H1 (cell line): ENCODE results near the gene SHISAL1. TPM values are rescaled to one million over a fixed set of nuclear protein-coding genes. Genes with fewer than 3 reads are reported as not detected.

Experiments
- CTCF ChIA-PET: fragments of 300-600 bp; sonication (Branson Sonifier 250); formaldehyde crosslinking; loops from one replicate; lab custom pipeline; 2021; ENCODE audit not compliant: partially characterized antibody; lab: Charles Lee
- POLR2A ChIA-PET: fragments of 300-600 bp; sonication (Branson Sonifier 250); formaldehyde crosslinking; loops from one replicate; lab custom pipeline; 2021; ENCODE audit warnings: inconsistent platforms; ENCODE audit not compliant: partially characterized antibody; lab: Charles Lee
- DNase-seq, 2 experiments: peaks; one replicate each; pipeline versions ENCODE4 v3.0.0 to v3.0.0-alpha.2; 2010 to 2022; ENCODE audit warnings: low spot score in 2 of 2, low read depth in 1 of 2, mixed read lengths in 1 of 2
- FAIRE-seq: peaks from 2 replicates; lab custom pipeline; 2011; peaks lifted over from hg19 to GRCh38; lab: Jason Lieb, UNC
- H2AFZ ChIP-seq: 2 replicates; pipeline ENCODE4 v1.8.1; 2012; ENCODE audit warnings: low read length, inconsistent platforms
- H2AK5ac ChIP-seq: 2 replicates; pipeline ENCODE4 v1.6.1; 2013; ENCODE audit warnings: low read depth, low read length
- H2BK120ac ChIP-seq: replicated peaks from 2 replicates; pipeline ENCODE3; 2013; ENCODE audit warnings: low read depth, low read length, inconsistent platforms
- H2BK12ac ChIP-seq: 2 replicates; pipeline ENCODE4 v1.6.1; 2013; ENCODE audit warnings: low read depth, low read length
- H2BK15ac ChIP-seq: 2 replicates; pipeline ENCODE4 v1.6.1; 2013; ENCODE audit warnings: low read length
- H2BK20ac ChIP-seq: 2 replicates; pipeline ENCODE4 v1.6.1; 2013; ENCODE audit warnings: low read length
- H2BK5ac ChIP-seq: 2 replicates; pipeline ENCODE4 v1.6.1; 2013; ENCODE audit warnings: low read depth, low read length
- H3K14ac ChIP-seq: 2 replicates; pipeline ENCODE4 v1.6.1; 2013; ENCODE audit warnings: inconsistent platforms; ENCODE audit not compliant: insufficient read length
- H3K18ac ChIP-seq: 2 replicates; pipeline ENCODE4 v1.6.1; 2013; ENCODE audit warnings: low read length; ENCODE audit errors: extremely low read depth
- H3K23ac ChIP-seq: 2 replicates; pipeline ENCODE4 v1.6.1; 2013; ENCODE audit warnings: inconsistent platforms; ENCODE audit not compliant: insufficient read length
- H3K23me2 ChIP-seq: 2 replicates; pipeline ENCODE4 v1.6.1; 2013; ENCODE audit warnings: low read depth, low read length
- H3K27ac ChIP-seq: 2 replicates; pipeline ENCODE4 v1.6.1; 2011; ENCODE audit warnings: low read depth, low read length, inconsistent platforms
- H3K27me3 ChIP-seq, 4 experiments: replicated peaks in 1 of 4; 1 replicate in 1 of 4; 2 replicates in 3 of 4; pipeline versions ENCODE4 v1.6.1 to v1.8.1; 2011 to 2013; ENCODE audit warnings: low read length in 3 of 4, mild to moderate bottlenecking in 3 of 4, inconsistent platforms in 2 of 4, mixed read lengths in 2 of 4, moderate library complexity in 1 of 4; ENCODE audit not compliant: control insufficient read depth in 3 of 4, insufficient read depth in 3 of 4; ENCODE audit errors: extremely low read depth in 1 of 4
- H3K36me3 ChIP-seq, 4 experiments: 2 replicates each; pipeline versions ENCODE4 v1.6.1 to v1.8.1; 2011 to 2013; ENCODE audit warnings: mild to moderate bottlenecking in 4 of 4, low read length in 3 of 4, moderate library complexity in 2 of 4, control low read depth in 1 of 4, inconsistent platforms in 1 of 4; ENCODE audit not compliant: insufficient read depth in 4 of 4, control insufficient read depth in 2 of 4
- H3K4ac ChIP-seq: replicated peaks from 2 replicates; pipeline ENCODE3; 2013; ENCODE audit warnings: low read length, low read depth, mixed read lengths, inconsistent platforms; ENCODE audit not compliant: insufficient read length
- H3K4me1 ChIP-seq, 4 experiments: replicated peaks in 1 of 4; 1 replicate in 1 of 4; 2 replicates in 3 of 4; pipeline versions ENCODE4 v1.6.1 to v1.8.1; 2011 to 2013; ENCODE audit warnings: low read length in 3 of 4, inconsistent platforms in 2 of 4, mixed read lengths in 1 of 4; ENCODE audit not compliant: insufficient read depth in 4 of 4, control insufficient read depth in 3 of 4
- H3K4me2 ChIP-seq, 2 experiments: 2 replicates each; pipeline versions ENCODE4 v1.6.1 to v1.8.1; 2011 to 2013; ENCODE audit warnings: low read depth in 2 of 2, low read length in 2 of 2, control low read depth in 1 of 2, inconsistent platforms in 1 of 2, mild to moderate bottlenecking in 1 of 2; ENCODE audit not compliant: insufficient read depth in 1 of 2
- H3K4me3 ChIP-seq, 4 experiments: fragments of 200-600, 300-600 bp in 1 of 4; sonication (generic), shearing (Covaris generic), sonication (Bioruptor Twin) in 1 of 4; 2 replicates each; pipeline versions ENCODE4 v1.5.1 to v1.8.1; 2011 to 2016; ENCODE audit warnings: low read length in 4 of 4, low read depth in 3 of 4, control low read depth in 2 of 4, inconsistent platforms in 2 of 4, mild to moderate bottlenecking in 2 of 4, mixed read lengths in 1 of 4, moderate library complexity in 1 of 4; ENCODE audit not compliant: insufficient read depth in 2 of 4; ENCODE audit errors: extremely low read depth in 1 of 4
- H3K56ac ChIP-seq: replicated peaks from 2 replicates; pipeline ENCODE3; 2013; ENCODE audit warnings: low read depth, mild to moderate bottlenecking, mixed read lengths, low read length, inconsistent platforms; ENCODE audit not compliant: insufficient read length
- H3K79me1 ChIP-seq: 2 replicates; pipeline ENCODE4 v1.6.1; 2013; ENCODE audit warnings: low read depth, low read length, control low read depth
- H3K79me2 ChIP-seq, 2 experiments: 2 replicates each; pipeline versions ENCODE4 v1.6.1 to v1.8.1; 2012 to 2013; ENCODE audit warnings: low read length in 2 of 2, mild to moderate bottlenecking in 2 of 2, inconsistent platforms in 1 of 2; ENCODE audit not compliant: insufficient read depth in 2 of 2, control insufficient read depth in 1 of 2
- H3K9ac ChIP-seq, 4 experiments: replicated peaks in 1 of 4; 1 replicate in 1 of 4; 2 replicates in 3 of 4; pipeline versions ENCODE4 v1.6.1 to v1.8.1; 2011 to 2013; ENCODE audit warnings: low read depth in 3 of 4, low read length in 3 of 4, control low read depth in 2 of 4, mild to moderate bottlenecking in 2 of 4, moderate library complexity in 2 of 4, inconsistent platforms in 1 of 4; ENCODE audit errors: extremely low read depth in 1 of 4
- H3K9me3 ChIP-seq, 2 experiments: 2 replicates each; pipeline versions ENCODE4 v1.6.1 to v1.8.1; 2012 to 2013; ENCODE audit warnings: mild to moderate bottlenecking in 2 of 2, moderate library complexity in 2 of 2, control low read depth in 1 of 2, inconsistent platforms in 1 of 2, low read depth in 1 of 2, low read length in 1 of 2, mixed read lengths in 1 of 2; ENCODE audit not compliant: insufficient read depth in 2 of 2
- H4K20me1 ChIP-seq, 2 experiments: replicated peaks in 1 of 2; 2 replicates each; pipeline versions ENCODE3 to v1.8.1; 2011 to 2013; ENCODE audit warnings: inconsistent platforms in 2 of 2, low read length in 2 of 2, mild to moderate bottlenecking in 1 of 2; ENCODE audit not compliant: insufficient read depth in 2 of 2, control insufficient read depth in 1 of 2
- H4K5ac ChIP-seq: 2 replicates; pipeline ENCODE4 v1.6.1; 2013; ENCODE audit warnings: low read length, low read depth, mixed read lengths, inconsistent platforms; ENCODE audit not compliant: insufficient read length
- H4K8ac ChIP-seq: 2 replicates; pipeline ENCODE4 v1.8.0; 2013; ENCODE audit warnings: mild to moderate bottlenecking, moderate library complexity, low read length, inconsistent platforms; ENCODE audit not compliant: insufficient read depth; ENCODE audit errors: extremely low read depth
- H4K91ac ChIP-seq: replicated peaks from 2 replicates; pipeline ENCODE3; 2013; ENCODE audit warnings: low read length, mixed read lengths, inconsistent platforms; ENCODE audit not compliant: insufficient read length
- BRCA1 ChIP-seq: IDR thresholded peaks from 2 replicates; pipeline ENCODE4 v1.6.1; 2012; ENCODE audit warnings: low read depth, low read length, improper control_type of control experiment
- CHD1 ChIP-seq: IDR thresholded peaks from 2 replicates; pipeline ENCODE4 v1.6.1; 2012; ENCODE audit warnings: low read depth, low read length, improper control_type of control experiment
- CREB1 ChIP-seq: IDR thresholded peaks from 2 replicates; pipeline ENCODE4 v1.6.1; 2012; ENCODE audit warnings: inconsistent platforms
- FOSL1 ChIP-seq: IDR thresholded peaks from 2 replicates; pipeline ENCODE4 v1.6.1; 2011; ENCODE audit warnings: mild to moderate bottlenecking, low read depth, low read length, moderate library complexity; ENCODE audit not compliant: insufficient read depth
- KDM4A ChIP-seq: IDR thresholded peaks from one replicate; pipeline ENCODE4 v1.7.1; 2012; ENCODE audit warnings: low read depth, mild to moderate bottlenecking, moderate library complexity, low read length, inconsistent platforms; ENCODE audit not compliant: severe bottlenecking
- MAX ChIP-seq: IDR thresholded peaks from 2 replicates; pipeline ENCODE4 v1.6.1; 2012; ENCODE audit warnings: inconsistent platforms
- RAD21 ChIP-seq, 2 experiments: IDR thresholded peaks in 1 of 2; conservative IDR thresholded peaks in 1 of 2; 2 replicates each; pipeline ENCODE4 v1.6.1; 2011; ENCODE audit warnings: low read depth in 2 of 2, low read length in 2 of 2, improper control_type of control experiment in 1 of 2, inconsistent platforms in 1 of 2, mild to moderate bottlenecking in 1 of 2, moderate library complexity in 1 of 2
- RNF2 ChIP-seq: fragments of 200-900, 300-1000 bp; sonication (generic); IDR thresholded peaks from 2 replicates; pipeline ENCODE4 v1.7.1; 2016; ENCODE audit warnings: borderline replicate concordance, low read depth, mild to moderate bottlenecking, antibody characterized with exemption, low read length; ENCODE audit not compliant: poor library complexity, severe bottlenecking; ENCODE audit errors: missing control alignments
- USF2 ChIP-seq: IDR thresholded peaks from 2 replicates; pipeline ENCODE4 v1.6.1; 2011; ENCODE audit warnings: low read length, improper control_type of control experiment
- YY1 ChIP-seq: IDR thresholded peaks from 2 replicates; pipeline ENCODE4 v1.6.1; 2011; ENCODE audit warnings: low read depth, mild to moderate bottlenecking, low read length
- WGBS, 2 experiments: shearing (Covaris generic) in 1 of 2; methylation state at CpG; one replicate each; pipeline versions ENCODE4 v1.1.6 to v1.1.7; 2013 to 2015; ENCODE audit warnings: low lambda C conversion rate in 2 of 2, mixed read lengths in 2 of 2, inconsistent platforms in 1 of 2, low coverage in 1 of 2, missing lambda C conversion rate in 1 of 2; ENCODE audit not compliant: insufficient replicate concordance in 2 of 2, insufficient coverage in 1 of 2, insufficient read length in 1 of 2; ENCODE audit errors: extremely low coverage in 1 of 2, missing lambda C conversion rate in 1 of 2; 5-methylcytosine and 5-hydroxymethylcytosine counted together
- polyA plus RNA-seq, 7 experiments: library from polyadenylated mRNA; depleted of rRNA in 3 of 7; stranded (reverse) in 5 of 7; unstranded in 2 of 7; fragments of >200 nt in 5 of 7; fragments of 200-250 nt in 2 of 7; gene quantifications; 1 replicate in 5 of 7; 2 replicates in 1 of 7; 4 replicates in 1 of 7; pipeline versions ENCODE4 v1.2.1 to v1.2.3, GENCODE V29; 2011 to 2013; ENCODE audit warnings: missing spikeins in 2 of 7, mixed read lengths in 2 of 7
- total RNA-seq: library from RNA; stranded (reverse); fragmentation: NEBNext Ultra II Directional; extraction: Animal tissue kit (Norgen Biotek cat#: 25700); gene quantifications from 2 replicates; pipeline ENCODE4 v1.2.1, GENCODE V29; 2021

Gene SHISAL1
- total and polyA plus RNA-seq, 2 of the 8 experiments (the other 6 are each of a cell fraction or from before 2014, with no cell fraction given) = 3.7 to 5.8 TPM

- DNase-seq (no peak), FAIRE-seq (no peak)
- WGBS, 2 experiments = 85% methylated on average over 12 of the region's 17 CpGs; no CpG with 5 or more reads in 1 of the 2 experiments
- Histone ChIP-seq H3K14ac (no peak overlapping the region), H3K9me3 (no peaks in the 10 kb centered on the region), H2BK12ac (peak overlapping the region; percentile 17; the same call in 1 of the 2 replicates), H2BK5ac (no peak overlapping the region), H2BK15ac (no peak overlapping the region), H4K20me1 (no peaks in the 10 kb centered on the region), H4K5ac (no peak overlapping the region), H3K4me3 (no peak overlapping the region), H3K4me2 (no peak overlapping the region), H2BK120ac (no peak overlapping the region), H4K8ac (no peak overlapping the region), H2AK5ac (no peak overlapping the region), H3K23ac (no peak overlapping the region), H3K9ac (0 out of 7 replicates have a peak overlapping the region, but pooled peaks of 1 of the 4 experiments have one; percentile 10), H3K56ac (no peak overlapping the region), H4K91ac (no peak overlapping the region), H3K23me2 (no peaks in the 10 kb centered on the region), H3K79me2 (no peaks in the 10 kb centered on the region), H3K27ac (no peak overlapping the region), H3K79me1 (no peaks in the 10 kb centered on the region), H2AFZ (no peak overlapping the region), H3K27me3 (no peaks in the 10 kb centered on the region), H3K4me1 (0 out of 7 replicates have a peak, but pooled peaks cover 0 to 2% (median 0%) of the 10 kb centered on the region in 4 experiments), H2BK20ac (no peak overlapping the region), H3K36me3 (no peaks in the 10 kb centered on the region), H3K4ac (no peak overlapping the region), H3K18ac (no peak overlapping the region)
- ChIA-PET POLR2A (no interaction called here), CTCF (interaction anchor here (0.6 to 2.4 kb wide), 12 partner anchors 10 to 289 kb away, joined by 3 to 20 read pairs (median 5); no protein-coding TSS in a partner anchor)
- TF ChIP-seq CHD1 (no peak), KDM4A (no peak), RNF2 (no peak), RAD21 (IDR thresholded peaks at IDR 0.05 in 1 of 2, conservative IDR thresholded peaks at IDR 0.05 in 1 of 2; ENCODE audit: low read depth in 2 of 2, low read length in 2 of 2) (no peak), YY1 (no peak), MAX (no peak), FOSL1 (no peak), CREB1 (no peak), BRCA1 (no peak), USF2 (no peak)
These were observed 46.1 kb upstream of the SHISAL1 start for GRCh38 chr22:44358709-44359440.
